Glomerular visceral epithelial cell (primary cell): Measurements from ENCODE around the gene STPG3.
"Not testable (repeated sequence)": the region's sequence is repeated elsewhere in the genome, so short reads cannot be mapped to it uniquely, and the experiment has no call there.

Source experiments
- DNase-seq: peaks from one replicate; pipeline ENCODE4 v3.0.0-alpha.2; 2016; ENCODE audit errors: extremely low spot score

Gene STPG3

GRCh38 chr9:137244486-137245449, 6.3 kb upstream of the STPG3 start:
- DNase-seq: no peak

- no peak for DNase-seq
Observed at GRCh38 chr9:137245450-137246421, 5.3 kb upstream of the STPG3 start.

- DNase-seq: no peak
Observed at GRCh38 chr9:137247135-137247915, 3.8 kb upstream of the STPG3 start.

GRCh38 chr9:137247916-137248175, 3.2 kb upstream of the STPG3 start:
- DNase-seq: no peak

- no peak for DNase-seq
Observed at GRCh38 chr9:137250329-137251193, 525 bp upstream of the STPG3 start.

- DNase-seq: no peak
Observed at GRCh38 chr9:137251490-137252268, 593 bp downstream of the STPG3 start.

- no peak for DNase-seq
Observed at GRCh38 chr9:137252555-137253506, 1.7 kb downstream of the STPG3 start.

- DNase-seq: no peak
Observed at GRCh38 chr9:137253717-137254623, 2.9 kb downstream of the STPG3 start.

- peak; percentile 94 for DNase-seq
Observed at GRCh38 chr9:137254624-137255447, 3.8 kb downstream of the STPG3 start, which contains the start of gene NELFB. TSS of gene NELFB (plus strand) at chr9:137255327.

- no peak for DNase-seq
Observed at GRCh38 chr9:137255448-137256114, 4.5 kb downstream of the STPG3 start.

GRCh38 chr9:137256362-137256761, 5.3 kb downstream of the STPG3 start:
- DNase-seq: no peak

GRCh38 chr9:137256856-137257255, 5.8 kb downstream of the STPG3 start:
- no peak for DNase-seq

GRCh38 chr9:137262173-137262908, 11.3 kb downstream of the STPG3 start:
- not testable (repeated sequence) for DNase-seq

- no peak for DNase-seq
Observed at GRCh38 chr9:137262909-137263285, 11.8 kb downstream of the STPG3 start.

- no peak for DNase-seq
Observed at GRCh38 chr9:137263506-137263905, 12.4 kb downstream of the STPG3 start.

GRCh38 chr9:137264067-137264466, 13.0 kb downstream of the STPG3 start:
- DNase-seq: no peak
